ENCODE results near the gene HUNK. TPM values are rescaled to one million over a fixed set of nuclear protein-coding genes. Genes with fewer than 3 reads are reported as not detected.

Gene HUNK
- total RNA-seq, 2 donors from 2014 or later = 0.27 to 0.42 TPM

DNA sequence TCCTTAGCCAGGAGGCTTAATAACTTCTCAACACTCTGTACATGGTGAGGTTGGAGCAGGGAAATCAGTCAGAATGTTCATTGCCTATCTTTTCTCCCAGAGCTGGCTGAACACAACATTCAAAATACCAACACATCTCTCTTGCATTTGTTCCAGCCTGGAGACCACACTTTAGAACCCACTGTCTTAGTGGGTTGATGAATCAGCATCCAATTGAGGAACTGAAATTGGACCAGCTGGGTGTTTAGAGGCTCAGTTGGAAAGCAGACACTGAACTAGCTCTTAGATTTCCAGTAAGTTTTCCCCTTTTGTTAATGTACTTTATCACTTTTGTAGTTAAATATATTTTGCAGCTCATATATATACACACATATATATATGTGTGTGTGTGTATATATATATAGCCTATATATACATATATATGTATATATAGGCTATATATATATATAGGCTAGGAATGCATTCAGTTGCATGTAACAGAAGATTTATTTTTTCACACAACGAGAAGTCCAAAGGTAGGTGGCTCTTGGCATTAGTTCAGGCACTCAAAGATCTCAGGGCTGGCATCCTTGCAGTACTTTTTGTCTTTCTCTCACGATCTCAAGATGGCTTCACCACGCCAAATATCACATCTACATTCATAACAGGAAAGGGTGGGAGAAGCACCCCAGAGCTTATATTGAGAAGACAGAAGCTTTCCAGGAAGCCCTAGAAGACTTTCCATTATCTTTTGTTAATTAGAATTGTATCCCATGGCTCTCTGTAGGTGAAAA, 35.0 kb upstream of the HUNK start:
- Histone ChIP-seq H3K4me3 (no peak overlapping the region), H3K9me3 (no peaks in the 10 kb centered on the region), H3K4me1 (ENCODE audit: control insufficient read depth in 1 of 2, low read depth in 2 of 2) (no peaks in the 10 kb centered on the region), H3K27ac (no peak overlapping the region), H3K36me3 (no peaks in the 10 kb centered on the region), H3K27me3 (replicated peaks; ENCODE audit: insufficient read depth) (no peaks in the 10 kb centered on the region)
- no peak for DNase-seq (ENCODE audit: low spot score)
- ATAC-seq (ENCODE audit: insufficient number of reproducible peaks, low FRiP score, low read depth) = no peak
- TF ChIP-seq, protein P1, sequence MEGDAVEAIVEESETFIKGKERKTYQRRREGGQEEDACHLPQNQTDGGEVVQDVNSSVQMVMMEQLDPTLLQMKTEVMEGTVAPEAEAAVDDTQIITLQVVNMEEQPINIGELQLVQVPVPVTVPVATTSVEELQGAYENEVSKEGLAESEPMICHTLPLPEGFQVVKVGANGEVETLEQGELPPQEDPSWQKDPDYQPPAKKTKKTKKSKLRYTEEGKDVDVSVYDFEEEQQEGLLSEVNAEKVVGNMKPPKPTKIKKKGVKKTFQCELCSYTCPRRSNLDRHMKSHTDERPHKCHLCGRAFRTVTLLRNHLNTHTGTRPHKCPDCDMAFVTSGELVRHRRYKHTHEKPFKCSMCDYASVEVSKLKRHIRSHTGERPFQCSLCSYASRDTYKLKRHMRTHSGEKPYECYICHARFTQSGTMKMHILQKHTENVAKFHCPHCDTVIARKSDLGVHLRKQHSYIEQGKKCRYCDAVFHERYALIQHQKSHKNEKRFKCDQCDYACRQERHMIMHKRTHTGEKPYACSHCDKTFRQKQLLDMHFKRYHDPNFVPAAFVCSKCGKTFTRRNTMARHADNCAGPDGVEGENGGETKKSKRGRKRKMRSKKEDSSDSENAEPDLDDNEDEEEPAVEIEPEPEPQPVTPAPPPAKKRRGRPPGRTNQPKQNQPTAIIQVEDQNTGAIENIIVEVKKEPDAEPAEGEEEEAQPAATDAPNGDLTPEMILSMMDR (IDR thresholded peaks at IDR 0.05) = no peak

DNA sequence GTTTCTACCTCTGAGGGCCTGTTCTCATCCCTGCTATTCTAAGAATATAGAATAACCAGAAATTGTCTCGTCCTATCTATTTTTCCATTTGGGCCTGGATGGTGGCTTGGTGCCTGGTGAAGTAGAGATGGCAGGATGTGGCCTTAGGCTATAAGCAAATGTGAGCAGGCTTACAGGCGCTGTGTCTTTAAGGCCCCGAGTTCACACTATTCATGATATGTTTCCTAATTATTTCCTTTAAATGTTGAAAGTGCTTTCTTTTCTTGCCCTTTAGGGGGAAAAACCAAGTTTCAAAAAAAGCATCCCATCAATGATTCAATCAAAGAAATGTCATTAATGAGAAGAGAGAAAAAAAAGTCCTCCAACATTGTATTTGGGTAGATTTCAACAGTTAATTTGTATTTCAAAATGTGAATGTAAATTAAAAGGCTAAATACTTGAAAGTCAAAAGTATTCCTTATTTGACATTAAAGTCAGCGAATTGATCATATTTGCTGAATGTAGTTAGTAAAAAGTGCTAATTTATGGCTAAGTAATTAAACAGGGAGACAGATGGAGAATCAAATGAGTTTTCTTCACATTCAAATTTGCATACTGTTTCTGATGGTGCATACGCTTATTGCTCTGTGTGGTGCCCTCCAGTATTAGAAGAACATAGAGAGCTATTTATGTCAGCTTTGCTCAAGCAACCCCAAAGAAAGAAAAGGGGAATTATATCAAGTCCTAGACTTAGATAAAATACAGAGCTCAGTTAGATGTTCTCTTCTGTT, 34.0 kb upstream of the HUNK start:
- TF ChIP-seq, protein P1 (IDR thresholded peaks at IDR 0.05) = no peak
- Histone ChIP-seq H3K4me1 (ENCODE audit: control insufficient read depth in 1 of 2, low read depth in 2 of 2) (no peaks in the 10 kb centered on the region), H3K4me3 (no peak overlapping the region), H3K27me3 (replicated peaks; ENCODE audit: insufficient read depth) (no peaks in the 10 kb centered on the region), H3K36me3 (no peaks in the 10 kb centered on the region), H3K27ac (no peak overlapping the region), H3K9me3 (no peaks in the 10 kb centered on the region)
- DNase-seq (ENCODE audit: low spot score) = no peak
- ATAC-seq (ENCODE audit: insufficient number of reproducible peaks, low FRiP score, low read depth) = no peak

DNA sequence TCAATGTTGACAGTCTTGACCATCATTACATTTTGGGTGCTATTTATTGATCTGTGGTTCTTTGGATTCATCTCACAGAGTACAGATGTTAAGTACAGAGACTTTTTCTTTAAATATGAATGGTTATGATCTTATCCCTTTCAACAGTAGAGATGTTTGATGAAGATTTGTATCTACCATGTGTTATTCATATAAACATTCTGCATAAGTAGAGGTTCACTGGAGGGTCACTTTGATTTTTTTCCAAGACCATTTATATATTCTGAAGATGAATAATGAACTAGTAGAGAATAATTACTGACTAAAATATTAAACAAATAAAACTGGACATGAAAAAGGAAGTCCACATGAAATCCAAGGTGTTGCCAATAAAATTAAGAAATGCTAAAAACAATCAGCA, 28.6 kb upstream of the HUNK start:
- Histone ChIP-seq H3K27me3 (replicated peaks; ENCODE audit: insufficient read depth) (no peaks in the 10 kb centered on the region), H3K4me1 (ENCODE audit: control insufficient read depth in 1 of 2, low read depth in 2 of 2) (no peaks in the 10 kb centered on the region), H3K4me3 (no peak overlapping the region), H3K27ac (no peak overlapping the region), H3K9me3 (no peaks in the 10 kb centered on the region), H3K36me3 (no peaks in the 10 kb centered on the region)
- DNase-seq (ENCODE audit: low spot score) (no peak), ATAC-seq (ENCODE audit: insufficient number of reproducible peaks, low FRiP score, low read depth) (no peak)
- TF ChIP-seq, protein P1 (IDR thresholded peaks at IDR 0.05) = no peak

DNA sequence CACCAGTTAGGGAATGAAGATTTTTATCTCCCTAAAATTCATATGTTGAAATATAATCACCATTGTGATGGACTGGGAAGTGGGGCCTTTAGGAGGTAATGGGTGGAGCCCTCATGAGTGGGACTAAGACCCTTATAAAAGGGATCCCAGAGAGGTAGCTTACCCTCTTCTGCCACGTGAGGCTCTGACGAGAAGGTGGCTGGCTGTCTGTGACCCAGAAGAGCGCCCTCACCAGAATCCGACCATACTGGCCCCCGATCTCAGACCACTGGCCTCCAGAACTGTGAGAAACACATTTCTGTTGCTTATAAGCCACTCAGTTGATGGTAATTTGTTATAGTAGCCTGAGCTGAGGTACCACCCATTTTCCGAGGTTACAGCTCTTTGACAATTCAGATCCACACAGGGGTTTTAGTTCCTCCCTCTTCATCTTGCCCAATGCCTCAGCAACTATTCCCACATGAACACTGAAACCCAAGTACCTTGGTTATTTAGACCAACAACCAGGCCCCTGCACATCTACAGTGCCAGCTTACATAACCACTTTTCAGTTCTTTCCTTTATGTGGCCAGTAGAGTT, 27.6 kb upstream of the HUNK start:
- Histone ChIP-seq H3K9me3 (no peaks in the 10 kb centered on the region), H3K4me1 (ENCODE audit: control insufficient read depth in 1 of 2, low read depth in 2 of 2) (no peaks in the 10 kb centered on the region), H3K4me3 (no peak overlapping the region), H3K27me3 (replicated peaks; ENCODE audit: insufficient read depth) (no peaks in the 10 kb centered on the region), H3K36me3 (no peaks in the 10 kb centered on the region), H3K27ac (no peak overlapping the region)
- no peak for ATAC-seq (ENCODE audit: insufficient number of reproducible peaks, low FRiP score, low read depth)
- DNase-seq (ENCODE audit: low spot score) = no peak
- TF ChIP-seq, protein P1 (IDR thresholded peaks at IDR 0.05) = no peak

DNA sequence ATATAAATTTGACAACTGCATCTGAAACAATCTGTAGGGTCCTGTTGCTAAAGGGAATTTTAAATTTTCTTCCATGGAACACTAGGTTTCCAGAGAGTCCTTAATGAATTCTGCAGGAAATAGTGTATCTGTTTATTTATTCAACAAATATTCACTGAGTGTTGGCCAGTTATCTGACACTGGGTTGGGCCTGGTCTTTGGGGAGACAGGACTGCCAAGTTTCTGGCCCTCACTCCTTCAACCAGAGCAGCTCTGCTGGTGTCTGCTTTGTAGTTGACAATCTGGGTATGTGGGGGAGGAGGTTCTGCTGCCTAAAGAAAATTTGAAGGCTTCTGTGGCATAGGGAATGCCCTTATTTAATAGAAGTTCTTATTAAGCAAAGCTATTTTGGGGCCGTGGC, 26.1 kb upstream of the HUNK start:
- no peaks in the 10 kb centered on the region for H3K36me3 ChIP-seq
- H3K9me3 ChIP-seq = no peaks in the 10 kb centered on the region
- no peaks in the 10 kb centered on the region for H3K27me3 ChIP-seq (replicated peaks; ENCODE audit: insufficient read depth)
- TF ChIP-seq, protein P1 (IDR thresholded peaks at IDR 0.05) = no peak
- DNase-seq (ENCODE audit: low spot score) (no peak), ATAC-seq (ENCODE audit: insufficient number of reproducible peaks, low FRiP score, low read depth) (no peak)
- H3K4me3 ChIP-seq = no peak overlapping the region
- no peak overlapping the region for H3K27ac ChIP-seq
- H3K4me1 ChIP-seq (ENCODE audit: control insufficient read depth in 1 of 2, low read depth in 2 of 2) = no peaks in the 10 kb centered on the region
